ENCODE results near the gene TMEM200B.

Gene TMEM200B

GRCh38 chr1:29136391-29136915, 12.8 kb upstream of the TMEM200B start:
- TF ChIP-seq NFIC (IDR thresholded peaks at IDR 0.05) = peak; percentile 37
- no peak for TF ChIP-seq TAF1 (IDR thresholded peaks at IDR 0.05; ENCODE audit: low read depth)
- TF ChIP-seq CEBPB (IDR thresholded peaks at IDR 0.05) = peak; percentile 59; the same call in 1 of the 2 replicates

GRCh38 chr1:29134695-29135028, 11.0 kb upstream of the TMEM200B start:
- TF ChIP-seq NFIC (IDR thresholded peaks at IDR 0.05) = no peak
- TF ChIP-seq, protein P1, sequence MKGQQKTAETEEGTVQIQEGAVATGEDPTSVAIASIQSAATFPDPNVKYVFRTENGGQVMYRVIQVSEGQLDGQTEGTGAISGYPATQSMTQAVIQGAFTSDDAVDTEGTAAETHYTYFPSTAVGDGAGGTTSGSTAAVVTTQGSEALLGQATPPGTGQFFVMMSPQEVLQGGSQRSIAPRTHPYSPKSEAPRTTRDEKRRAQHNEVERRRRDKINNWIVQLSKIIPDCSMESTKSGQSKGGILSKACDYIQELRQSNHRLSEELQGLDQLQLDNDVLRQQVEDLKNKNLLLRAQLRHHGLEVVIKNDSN (IDR thresholded peaks at IDR 0.05) = no peak

GRCh38 chr1:29133861-29134694, 10.4 kb upstream of the TMEM200B start:
- TF ChIP-seq TCF12 (IDR thresholded peaks at IDR 0.05; ENCODE audit: low read depth) = no peak
- TF ChIP-seq, protein P1 (IDR thresholded peaks at IDR 0.05) = peak; percentile 4; the same call in 1 of the 2 replicates

DNA sequence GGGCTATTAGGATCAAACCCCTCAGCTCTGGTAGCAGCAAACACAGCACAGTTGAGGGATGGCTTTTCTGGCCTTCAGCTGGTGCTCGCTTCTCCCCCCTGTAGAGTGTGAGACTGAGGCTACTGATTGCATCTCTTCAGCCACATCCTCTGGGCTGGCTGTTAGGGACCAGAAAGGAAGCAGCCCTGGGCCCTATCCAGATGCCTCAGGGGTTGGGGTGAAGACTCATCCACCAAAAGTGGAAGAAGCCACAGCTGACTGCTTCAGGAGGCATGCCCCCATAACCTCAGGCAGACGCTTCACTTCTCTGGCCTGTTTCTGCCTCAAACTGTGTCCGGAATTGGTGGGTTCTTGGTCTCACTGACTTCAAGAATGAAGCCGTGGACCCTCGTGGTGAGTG, 6.2 kb upstream of the TMEM200B start:
- TF ChIP-seq TCF12 (IDR thresholded peaks at IDR 0.05; ENCODE audit: low read depth) = no peak

DNA sequence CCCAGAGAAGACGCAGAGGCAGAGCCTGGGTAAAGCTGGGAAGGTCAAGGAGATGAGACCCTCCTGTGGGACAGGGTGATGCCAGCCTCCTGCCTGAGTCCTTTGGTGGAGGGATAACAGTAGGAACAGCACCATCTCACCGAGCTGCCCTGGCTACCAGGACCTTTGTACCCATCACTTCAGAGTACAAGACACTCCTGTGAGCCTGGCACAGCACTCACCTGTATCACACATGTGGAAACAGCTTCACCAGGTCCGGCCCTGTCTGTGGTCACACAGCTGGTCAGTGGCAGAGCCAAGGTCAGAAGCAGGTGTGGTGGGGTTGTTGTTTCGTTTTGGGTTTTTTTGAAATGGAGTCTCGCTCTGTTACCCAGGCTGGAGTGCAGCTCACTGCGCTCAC, 5.0 kb upstream of the TMEM200B start:
- TF ChIP-seq, protein P1 (IDR thresholded peaks at IDR 0.05) = no peak
- no peak for TF ChIP-seq NFIC (IDR thresholded peaks at IDR 0.05)

- no peak for TF ChIP-seq CEBPB (IDR thresholded peaks at IDR 0.05)
- no peak for TF ChIP-seq RAD21 (IDR thresholded peaks at IDR 0.05; ENCODE audit: low read depth)
- TF ChIP-seq CREB1 (IDR thresholded peaks at IDR 0.05; ENCODE audit: low read depth) = no peak
- TF ChIP-seq, protein P1 (IDR thresholded peaks at IDR 0.05) = no peak
- TF ChIP-seq TEAD4 (IDR thresholded peaks at IDR 0.05) = no peak
- no peak for TF ChIP-seq YY1 (IDR thresholded peaks at IDR 0.05; ENCODE audit: low read depth)
- TF ChIP-seq FOXM1 (IDR thresholded peaks at IDR 0.05; ENCODE audit: borderline replicate concordance, low read depth) = no peak
- TF ChIP-seq EGR1 (IDR thresholded peaks at IDR 0.05) = no peak
- TF ChIP-seq TCF12 (IDR thresholded peaks at IDR 0.05; ENCODE audit: low read depth) = no peak
- TF ChIP-seq ZBTB7A (IDR thresholded peaks at IDR 0.05; ENCODE audit: low read depth) = no peak
- TF ChIP-seq, protein P2, sequence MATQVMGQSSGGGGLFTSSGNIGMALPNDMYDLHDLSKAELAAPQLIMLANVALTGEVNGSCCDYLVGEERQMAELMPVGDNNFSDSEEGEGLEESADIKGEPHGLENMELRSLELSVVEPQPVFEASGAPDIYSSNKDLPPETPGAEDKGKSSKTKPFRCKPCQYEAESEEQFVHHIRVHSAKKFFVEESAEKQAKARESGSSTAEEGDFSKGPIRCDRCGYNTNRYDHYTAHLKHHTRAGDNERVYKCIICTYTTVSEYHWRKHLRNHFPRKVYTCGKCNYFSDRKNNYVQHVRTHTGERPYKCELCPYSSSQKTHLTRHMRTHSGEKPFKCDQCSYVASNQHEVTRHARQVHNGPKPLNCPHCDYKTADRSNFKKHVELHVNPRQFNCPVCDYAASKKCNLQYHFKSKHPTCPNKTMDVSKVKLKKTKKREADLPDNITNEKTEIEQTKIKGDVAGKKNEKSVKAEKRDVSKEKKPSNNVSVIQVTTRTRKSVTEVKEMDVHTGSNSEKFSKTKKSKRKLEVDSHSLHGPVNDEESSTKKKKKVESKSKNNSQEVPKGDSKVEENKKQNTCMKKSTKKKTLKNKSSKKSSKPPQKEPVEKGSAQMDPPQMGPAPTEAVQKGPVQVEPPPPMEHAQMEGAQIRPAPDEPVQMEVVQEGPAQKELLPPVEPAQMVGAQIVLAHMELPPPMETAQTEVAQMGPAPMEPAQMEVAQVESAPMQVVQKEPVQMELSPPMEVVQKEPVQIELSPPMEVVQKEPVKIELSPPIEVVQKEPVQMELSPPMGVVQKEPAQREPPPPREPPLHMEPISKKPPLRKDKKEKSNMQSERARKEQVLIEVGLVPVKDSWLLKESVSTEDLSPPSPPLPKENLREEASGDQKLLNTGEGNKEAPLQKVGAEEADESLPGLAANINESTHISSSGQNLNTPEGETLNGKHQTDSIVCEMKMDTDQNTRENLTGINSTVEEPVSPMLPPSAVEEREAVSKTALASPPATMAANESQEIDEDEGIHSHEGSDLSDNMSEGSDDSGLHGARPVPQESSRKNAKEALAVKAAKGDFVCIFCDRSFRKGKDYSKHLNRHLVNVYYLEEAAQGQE (IDR thresholded peaks at IDR 0.05; ENCODE audit: low read depth) = no peak
- no peak for TF ChIP-seq EP300 (IDR thresholded peaks at IDR 0.05; ENCODE audit: borderline replicate concordance)
- TF ChIP-seq, protein P3, sequence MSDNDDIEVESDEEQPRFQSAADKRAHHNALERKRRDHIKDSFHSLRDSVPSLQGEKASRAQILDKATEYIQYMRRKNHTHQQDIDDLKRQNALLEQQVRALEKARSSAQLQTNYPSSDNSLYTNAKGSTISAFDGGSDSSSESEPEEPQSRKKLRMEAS (IDR thresholded peaks at IDR 0.05) = no peak
- TF ChIP-seq TAF1 (IDR thresholded peaks at IDR 0.05; ENCODE audit: low read depth) = no peak
- no peak for TF ChIP-seq NFIC (IDR thresholded peaks at IDR 0.05)
Measured at GRCh38 chr1:29126198-29126597, 2.5 kb upstream of the TMEM200B start.

- TF ChIP-seq EP300 (IDR thresholded peaks at IDR 0.05; ENCODE audit: borderline replicate concordance) = no peak
- TF ChIP-seq TEAD4 (IDR thresholded peaks at IDR 0.05) = no peak
- TF ChIP-seq EGR1 (IDR thresholded peaks at IDR 0.05) = no peak
- TF ChIP-seq, protein P3 (IDR thresholded peaks at IDR 0.05) = no peak
- no peak for TF ChIP-seq ZBTB7A (IDR thresholded peaks at IDR 0.05; ENCODE audit: low read depth)
- no peak for TF ChIP-seq TAF1 (IDR thresholded peaks at IDR 0.05; ENCODE audit: low read depth)
- TF ChIP-seq FOXM1 (IDR thresholded peaks at IDR 0.05; ENCODE audit: borderline replicate concordance, low read depth) = no peak
- TF ChIP-seq NFIC (IDR thresholded peaks at IDR 0.05) = no peak
- TF ChIP-seq, protein P2 (IDR thresholded peaks at IDR 0.05; ENCODE audit: low read depth) = no peak
Measured at GRCh38 chr1:29125788-29126187, 2.1 kb upstream of the TMEM200B start.

All from Ishikawa (cell line).